Right renal cortex interstitium (tissue), 3 donors: Measurements from ENCODE around the gene ZGPAT. TPM values are rescaled to one million over a fixed set of nuclear protein-coding genes. Genes with fewer than 3 reads are reported as not detected.
"Not testable (repeated sequence)": the region's sequence is repeated elsewhere in the genome, so short reads cannot be mapped to it uniquely, and the experiment has no call there.

ENCODE experiments used
- DNase-seq, 3 donors: peaks; one replicate each; pipeline ENCODE4 v3.0.0-alpha.2; 2013; ENCODE audit warnings: low read depth in 3 of 3, low spot score in 2 of 3
- polyA plus RNA-seq, 3 donors: library from polyadenylated mRNA; unstranded; fragments of 120-200 nt; gene quantifications; one replicate each; pipeline ENCODE4 v1.2.1, GENCODE V29; 2013; ENCODE audit not compliant: insufficient read length in 3 of 3

ZGPAT gene
- polyA plus RNA-seq, 3 donors, result 14.9 to 15.7 (median 15.0) TPM

- DNase-seq, result no peak
Observed at GRCh38 chr20:63702036-63702665, 5.7 kb upstream of the ZGPAT start.

GRCh38 chr20:63702751-63703470, 4.9 kb upstream of the ZGPAT start:
- no peak for DNase-seq

- DNase-seq, result no peak
Observed at GRCh38 chr20:63703471-63703975, 4.3 kb upstream of the ZGPAT start.

GRCh38 chr20:63703976-63704748, 3.7 kb upstream of the ZGPAT start:
- no peak for DNase-seq

- no peak for DNase-seq
Observed at GRCh38 chr20:63704749-63705117, 3.1 kb upstream of the ZGPAT start.

GRCh38 chr20:63705232-63706026, 2.4 kb upstream of the ZGPAT start:
- no peak for DNase-seq

- DNase-seq, result no peak
Observed at GRCh38 chr20:63706027-63706695, 1.7 kb upstream of the ZGPAT start.

GRCh38 chr20:63706852-63707557, 834 bp upstream of the ZGPAT start:
- DNase-seq, result no peak

- no peak for DNase-seq
Observed at GRCh38 chr20:63708301-63709148, 686 bp downstream of the ZGPAT start.

- DNase-seq, result no peak
Observed at GRCh38 chr20:63709149-63709527, 1.3 kb downstream of the ZGPAT start.

- DNase-seq, result no peak
Observed at GRCh38 chr20:63711085-63711645, 3.3 kb downstream of the ZGPAT start.

- DNase-seq, result no peak
Observed at GRCh38 chr20:63712191-63712590, 4.4 kb downstream of the ZGPAT start.

- DNase-seq, result no peak
Observed at GRCh38 chr20:63714858-63715257, 7.0 kb downstream of the ZGPAT start.

GRCh38 chr20:63718996-63719395, 11.2 kb downstream of the ZGPAT start:
- no peak for DNase-seq

GRCh38 chr20:63722967-63723622, 15.3 kb downstream of the ZGPAT start:
- DNase-seq, result not testable (repeated sequence)

- not testable (repeated sequence) for DNase-seq
Observed at GRCh38 chr20:63730189-63730733, 22.4 kb downstream of the ZGPAT start.

- DNase-seq, result no peak
Observed at GRCh38 chr20:63731410-63731809, 23.6 kb downstream of the ZGPAT start.
